ENCODE results near the gene TEAD4. TPM values are rescaled to one million over a fixed set of nuclear protein-coding genes. Genes with fewer than 3 reads are reported as not detected.

The TEAD4 gene
- total and polyA plus RNA-seq, 2 experiments from 2014 or later = 68.1 to 145 TPM

- TF ChIP-seq ZNF462 (CRISPR knock-in tag; IDR thresholded peaks at IDR 0.05) (no peak), REST (IDR thresholded peaks at IDR 0.05; ENCODE audit: unreplicated experiment) (no peak), NANOG (IDR thresholded peaks at IDR 0.05; ENCODE audit: borderline replicate concordance) (no peak), ZNF114 (CRISPR knock-in tag; IDR thresholded peaks at IDR 0.05) (no peak), POLR2AphosphoS5 (IDR thresholded peaks at IDR 0.05; ENCODE audit: low read depth) (no peak)
- TF ChIP-seq, protein P1, sequence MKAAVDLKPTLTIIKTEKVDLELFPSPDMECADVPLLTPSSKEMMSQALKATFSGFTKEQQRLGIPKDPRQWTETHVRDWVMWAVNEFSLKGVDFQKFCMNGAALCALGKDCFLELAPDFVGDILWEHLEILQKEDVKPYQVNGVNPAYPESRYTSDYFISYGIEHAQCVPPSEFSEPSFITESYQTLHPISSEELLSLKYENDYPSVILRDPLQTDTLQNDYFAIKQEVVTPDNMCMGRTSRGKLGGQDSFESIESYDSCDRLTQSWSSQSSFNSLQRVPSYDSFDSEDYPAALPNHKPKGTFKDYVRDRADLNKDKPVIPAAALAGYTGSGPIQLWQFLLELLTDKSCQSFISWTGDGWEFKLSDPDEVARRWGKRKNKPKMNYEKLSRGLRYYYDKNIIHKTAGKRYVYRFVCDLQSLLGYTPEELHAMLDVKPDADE (IDR thresholded peaks at IDR 0.05) = no peak
Observed at GRCh38 chr12:3030821-3031429, 71.7 kb downstream of the TEAD4 start (continued).
